HEK293 (cell line): ENCODE results near the gene NECAB3.

Experiments
- CTCF ChIA-PET: fragments of 350-600 bp; formaldehyde crosslinking; extraction: SDS; loops from one replicate; lab custom pipeline; 2021; ENCODE audit warnings: antibody characterized with exemption; lab: Yijun Ruan, JAX
- POLR2A ChIA-PET: fragments of 300-600 bp; formaldehyde crosslinking; extraction: SDS; loops from one replicate; lab custom pipeline; 2020; ENCODE audit warnings: antibody characterized with exemption, inconsistent platforms; lab: Yijun Ruan, JAX
- H3K27ac ChIP-seq: fragments of 200-500 bp; sonication (Bioruptor generic); 2 replicates; pipeline ENCODE4 v1.5.1; 2014; ENCODE audit warnings: low read depth, low read length, control low read depth, inconsistent platforms; ENCODE audit errors: extremely low read depth
- H3K36me3 ChIP-seq, 2 experiments: fragments of 200-500 bp in 1 of 2; sonication (Bioruptor generic) in 1 of 2; 1 replicate in 1 of 2; 2 replicates in 1 of 2; pipeline ENCODE4 v1.5.1; 2014 to 2017; ENCODE audit warnings: inconsistent platforms in 2 of 2, low read length in 2 of 2; ENCODE audit not compliant: control insufficient read depth in 2 of 2, insufficient read depth in 1 of 2
- H3K4me1 ChIP-seq: fragments of 200-500 bp; sonication (Bioruptor generic); 2 replicates; pipeline ENCODE4 v1.5.1; 2014; ENCODE audit warnings: mild to moderate bottlenecking, low read length, inconsistent platforms; ENCODE audit not compliant: control insufficient read depth, insufficient read depth
- H3K4me3 ChIP-seq: 2 replicates; pipeline ENCODE4 v1.5.1; 2011; ENCODE audit warnings: low read depth, mild to moderate bottlenecking, control low read depth, low read length, moderate library complexity
- H3K9me3 ChIP-seq: fragments of 200-500 bp; sonication (Bioruptor generic); 2 replicates; pipeline ENCODE4 v1.5.1; 2014; ENCODE audit warnings: low read depth, low read length, inconsistent platforms; ENCODE audit not compliant: control insufficient read depth, insufficient read depth
- AEBP2 ChIP-seq: fragments of 450-650 bp; formaldehyde crosslinking; IDR thresholded peaks from 2 replicates; pipeline ENCODE4 v1.5.1; 2016; ENCODE audit warnings: missing biosample characterization, missing genetic modification characterization, borderline replicate concordance
- ELK4 ChIP-seq: IDR thresholded peaks from 2 replicates; pipeline ENCODE4 v1.6.1; 2011; ENCODE audit warnings: mild to moderate bottlenecking, low read depth, low read length, borderline replicate concordance
- KLF17 ChIP-seq: fragments of 450-650 bp; formaldehyde crosslinking; IDR thresholded peaks from 2 replicates; pipeline ENCODE4 v1.5.1; 2016; ENCODE audit warnings: missing biosample characterization, missing genetic modification characterization
- PBX3 ChIP-seq: sonication (generic); formaldehyde crosslinking; IDR thresholded peaks from 2 replicates; pipeline ENCODE4 v1.8.1; 2022; ENCODE audit warnings: mild to moderate bottlenecking, moderate library complexity, missing genetic modification reagents
- ZBTB48 ChIP-seq: fragments of 450-650 bp; formaldehyde crosslinking; IDR thresholded peaks from 2 replicates; pipeline ENCODE4 v1.5.1; 2016; ENCODE audit warnings: missing biosample characterization, missing genetic modification characterization
- ZIC2 ChIP-seq: fragments of 450-650 bp; formaldehyde crosslinking; IDR thresholded peaks from 2 replicates; pipeline ENCODE4 v1.5.1; 2016; ENCODE audit warnings: missing biosample characterization, missing genetic modification characterization
- ZNF146 ChIP-seq: fragments of 450-650 bp; formaldehyde crosslinking; IDR thresholded peaks from 2 replicates; pipeline ENCODE4 v1.5.1; 2016; ENCODE audit warnings: missing biosample characterization, missing genetic modification characterization
- ZNF18 ChIP-seq: fragments of 450-650 bp; formaldehyde crosslinking; IDR thresholded peaks from 2 replicates; pipeline ENCODE4 v1.5.1; 2016; ENCODE audit warnings: missing biosample characterization, missing genetic modification characterization
- ZNF311 ChIP-seq: fragments of 450-650 bp; formaldehyde crosslinking; IDR thresholded peaks from 2 replicates; pipeline ENCODE4 v1.5.1; 2017; ENCODE audit warnings: missing biosample characterization, missing genetic modification characterization, borderline replicate concordance
- ZNF350 ChIP-seq: fragments of 450-650 bp; formaldehyde crosslinking; IDR thresholded peaks from 2 replicates; pipeline ENCODE4 v1.5.0; 2017; ENCODE audit warnings: missing biosample characterization, mild to moderate bottlenecking, missing genetic modification characterization
- ZNF514 ChIP-seq: fragments of 450-650 bp; formaldehyde crosslinking; IDR thresholded peaks from 2 replicates; pipeline ENCODE4 v1.5.1; 2016; ENCODE audit warnings: missing biosample characterization, missing genetic modification characterization
- ZNF704 ChIP-seq: fragments of 450-650 bp; formaldehyde crosslinking; IDR thresholded peaks from 2 replicates; pipeline ENCODE4 v1.5.1; 2016; ENCODE audit warnings: missing biosample characterization, missing genetic modification characterization
- ZSCAN23 ChIP-seq: fragments of 450-650 bp; formaldehyde crosslinking; IDR thresholded peaks from 2 replicates; pipeline ENCODE4 v1.5.1; 2016; ENCODE audit warnings: missing biosample characterization, missing genetic modification characterization

NECAB3 gene

GRCh38 chr20:33711446-33711738 is 37.2 kb upstream of the NECAB3 start:
- no peaks in the 10 kb centered on the region for H3K9me3 ChIP-seq
- H3K36me3 ChIP-seq = no peaks in the 10 kb centered on the region
- no peak overlapping the region for H3K4me3 ChIP-seq
- CTCF ChIA-PET = no interaction called here
- POLR2A ChIA-PET = no interaction called here
- TF ChIP-seq ZNF146 (tag by site-specific recombination) (no peak), ZSCAN23 (tag by site-specific recombination) (no peak), ZNF514 (tag by site-specific recombination) (no peak), ZIC2 (tag by site-specific recombination) (no peak), ZNF350 (tag by site-specific recombination) (no peak), AEBP2 (tag by site-specific recombination) (no peak), ZNF18 (tag by site-specific recombination) (no peak), ZNF311 (tag by site-specific recombination) (no peak), ELK4 (no peak)
- H3K4me1 ChIP-seq = no peaks in the 10 kb centered on the region
- H3K27ac ChIP-seq = no peak overlapping the region

- TF ChIP-seq ZNF704 (tag by site-specific recombination) = no peak
- no peak for TF ChIP-seq ZBTB48 (tag by site-specific recombination)
- 0 out of 2 replicates have a peak, but pooled peaks have one; percentile 29 for TF ChIP-seq KLF17 (tag by site-specific recombination)
- no peak for TF ChIP-seq PBX3
- ChIA-PET POLR2A (no interaction called here), CTCF (no interaction called here)
- Histone ChIP-seq H3K36me3 (no peaks in the 10 kb centered on the region), H3K4me3 (no peak overlapping the region), H3K9me3 (no peaks in the 10 kb centered on the region), H3K4me1 (no peaks in the 10 kb centered on the region), H3K27ac (no peak overlapping the region)
Measured at GRCh38 chr20:33710681-33711445, 36.6 kb upstream of the NECAB3 start.
